GM18519 (cell line): ENCODE measurements around the gene CORO6.

Experiments used
- ATAC-seq: cut with Tn5 transposase; IDR thresholded peaks from one replicate; pipeline ENCODE4 v1.9.1; 2021; ENCODE audit warnings: mild to moderate bottlenecking, moderate library complexity; ENCODE audit not compliant: unreplicated experiment, low FRiP score

The CORO6 gene

GRCh38 chr17:29640413-29640812 lies 17.7 kb upstream of the CORO6 start:
- no peak for ATAC-seq

- ATAC-seq = no peak
Measured at GRCh38 chr17:29633886-29634285, 11.2 kb upstream of the CORO6 start.

GRCh38 chr17:29630630-29631193 lies 8.0 kb upstream of the CORO6 start:
- ATAC-seq = no peak

GRCh38 chr17:29629839-29630238 lies 7.1 kb upstream of the CORO6 start:
- no peak for ATAC-seq

GRCh38 chr17:29628644-29629043 lies 5.9 kb upstream of the CORO6 start:
- ATAC-seq = no peak

GRCh38 chr17:29627951-29628350 lies 5.2 kb upstream of the CORO6 start:
- ATAC-seq = no peak

GRCh38 chr17:29625037-29625750 lies 2.5 kb upstream of the CORO6 start:
- no peak for ATAC-seq

- no peak for ATAC-seq
Measured at GRCh38 chr17:29624586-29624985, 1.9 kb upstream of the CORO6 start.

GRCh38 chr17:29623283-29623647 lies 553 bp upstream of the CORO6 start:
- no peak for ATAC-seq

GRCh38 chr17:29621751-29622194 lies 939 bp downstream of the CORO6 start:
- no peak for ATAC-seq

GRCh38 chr17:29620779-29621500 lies 1.8 kb downstream of the CORO6 start:
- ATAC-seq = no peak

GRCh38 chr17:29620271-29620670 lies 2.4 kb downstream of the CORO6 start:
- no peak for ATAC-seq

- ATAC-seq = no peak
Measured at GRCh38 chr17:29619251-29619650, 3.5 kb downstream of the CORO6 start.

GRCh38 chr17:29618272-29619065 lies 4.2 kb downstream of the CORO6 start:
- ATAC-seq = no peak

GRCh38 chr17:29617481-29618271 lies 5.0 kb downstream of the CORO6 start:
- no peak for ATAC-seq

GRCh38 chr17:29617125-29617480 lies 5.6 kb downstream of the CORO6 start:
- no peak for ATAC-seq

- no peak for ATAC-seq
Measured at GRCh38 chr17:29616300-29617048, 6.2 kb downstream of the CORO6 start.

- ATAC-seq = no peak
Measured at GRCh38 chr17:29615492-29616299, 7.0 kb downstream of the CORO6 start.

GRCh38 chr17:29615048-29615385 lies 7.7 kb downstream of the CORO6 start:
- no peak for ATAC-seq
